Pulmonary artery endothelial cell (primary cell): Measurements from ENCODE around the gene NEGR1. TPM values are rescaled to one million over a fixed set of nuclear protein-coding genes. Genes with fewer than 3 reads are reported as not detected.
A peak's percentile ranks its signal among the peaks of the same experiment; 100 is the strongest.

Source experiments
- DNase-seq: peaks from one replicate; pipeline ENCODE4 v3.0.0-alpha.2; 2011; ENCODE audit warnings: low read depth, low spot score
- total RNA-seq: library from RNA; depleted of rRNA; stranded (reverse); fragments of >200 nt; gene quantifications from 2 replicates; pipeline ENCODE4 v1.2.3, GENCODE V29; 2014

The NEGR1 gene
- total RNA-seq, 1 donor from 2014 or later: 13.3 TPM

- no peak for DNase-seq
Observed at GRCh38 chr1:72119491-72119890, 162.8 kb downstream of the NEGR1 start.

DNA sequence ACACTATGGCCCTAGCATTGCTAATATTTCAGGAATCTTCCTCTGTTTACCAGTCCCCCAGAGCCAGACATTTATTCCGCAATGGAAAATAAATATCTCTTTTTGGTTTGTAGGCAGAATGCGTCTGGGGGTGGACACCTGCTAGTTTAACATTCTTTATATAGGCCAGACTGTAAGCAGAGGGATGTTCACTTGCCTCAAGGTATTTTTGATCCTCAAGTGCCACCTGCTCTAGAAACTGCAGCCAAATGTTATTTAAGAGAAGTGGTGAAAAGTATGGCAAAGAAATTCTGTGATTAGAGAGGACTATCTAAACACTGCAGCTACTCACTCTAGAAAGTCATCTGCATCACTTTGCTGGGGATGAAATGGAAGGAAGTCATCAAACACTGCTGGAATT is 164.7 kb downstream of the NEGR1 start:
- no peak for DNase-seq

- DNase-seq: no peak
Observed at GRCh38 chr1:72115290-72115689, 167.0 kb downstream of the NEGR1 start.

- peak; percentile 50 for DNase-seq
Observed at GRCh38 chr1:72111662-72112061, 170.7 kb downstream of the NEGR1 start.

- DNase-seq: no peak
Observed at GRCh38 chr1:72109916-72110315, 172.4 kb downstream of the NEGR1 start.

GRCh38 chr1:72105201-72105600 is 177.1 kb downstream of the NEGR1 start:
- DNase-seq: no peak

DNA sequence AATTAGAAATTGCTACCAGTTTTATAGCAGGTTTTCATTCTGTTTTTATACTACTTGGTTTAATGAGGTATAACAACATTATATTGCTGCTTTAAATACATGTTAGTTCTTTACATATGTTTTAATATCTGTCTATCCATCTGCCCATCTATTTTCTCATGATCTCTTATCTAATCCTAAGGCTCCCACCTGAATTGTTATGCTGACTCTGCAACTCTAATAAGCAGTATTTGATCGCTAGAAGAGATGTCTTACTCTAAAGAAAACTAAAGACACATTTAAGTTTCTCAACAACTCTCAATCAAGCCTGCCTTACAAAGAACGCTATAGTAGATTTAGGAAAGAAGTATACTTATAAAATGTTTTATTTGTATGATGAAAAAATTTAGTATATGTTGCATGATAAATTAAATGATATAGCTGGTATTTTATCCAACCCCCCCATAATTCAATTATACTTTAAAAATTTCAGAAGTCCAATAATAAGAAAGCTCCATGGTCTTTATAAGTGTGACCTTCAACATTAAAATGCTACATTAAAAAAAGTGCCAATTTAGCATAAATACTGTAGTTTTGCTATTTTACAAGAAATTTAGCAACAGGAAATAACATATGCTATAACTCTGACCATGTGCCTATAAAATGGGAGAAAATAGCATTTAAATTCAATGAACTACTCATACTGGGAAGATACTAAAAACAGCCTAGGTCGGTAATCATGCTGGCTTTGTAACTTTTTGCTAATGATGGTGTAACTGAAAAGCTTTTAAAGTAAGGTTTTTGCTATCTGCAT is 180.3 kb downstream of the NEGR1 start:
- DNase-seq: no peak

DNA sequence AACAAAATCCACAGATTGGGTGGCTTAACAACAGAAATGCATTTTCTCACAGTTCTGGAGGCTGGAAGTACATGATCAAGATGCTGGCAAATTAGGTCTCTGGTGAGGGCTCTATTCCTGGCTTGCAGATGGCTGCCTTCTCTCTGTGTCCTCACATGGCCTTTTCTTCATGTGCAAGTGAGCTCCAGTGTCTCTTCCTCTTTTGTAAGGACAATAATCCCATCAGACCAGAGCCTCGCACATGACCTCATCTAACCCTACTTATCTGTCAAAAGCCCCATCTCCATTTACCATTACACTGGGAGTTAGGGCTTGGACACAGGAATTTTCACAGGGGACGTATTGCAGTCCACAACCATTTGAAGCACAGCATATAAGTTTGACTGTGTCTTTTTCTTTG is 181.6 kb downstream of the NEGR1 start:
- no peak for DNase-seq

DNA sequence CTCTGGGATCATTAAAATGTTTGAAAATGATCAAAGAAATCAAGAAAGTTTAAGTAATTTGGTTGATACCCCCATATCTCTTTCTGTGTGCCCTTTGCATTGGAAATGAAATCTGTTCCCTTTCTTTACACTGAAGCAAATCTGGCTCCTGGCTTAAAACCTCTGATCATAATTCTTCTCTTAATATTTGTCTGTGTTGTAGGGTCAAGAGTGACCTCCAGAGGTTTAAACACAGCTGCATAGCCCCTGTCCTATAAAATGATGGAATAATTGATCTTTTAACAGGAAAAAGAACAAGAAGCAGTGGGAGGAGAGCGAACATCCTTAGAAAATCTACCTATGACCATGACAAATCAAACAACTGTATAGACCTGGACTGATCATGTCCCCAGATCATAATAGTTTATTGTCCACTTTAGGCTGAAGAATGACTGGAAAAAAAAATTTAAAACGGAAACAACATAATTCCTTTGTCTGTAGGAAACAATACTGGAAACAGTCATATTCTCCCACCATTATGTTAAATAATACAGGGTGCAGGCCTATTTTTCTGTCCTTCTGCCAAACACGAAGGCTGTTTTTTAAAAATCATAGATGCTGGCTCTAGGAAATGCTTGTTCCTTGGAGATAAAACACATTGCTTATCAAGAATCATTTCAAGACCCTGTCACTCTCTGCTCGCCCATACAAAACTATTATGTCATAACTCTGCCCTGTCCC is 184.3 kb downstream of the NEGR1 start:
- DNase-seq: peak; percentile 2

- no peak for DNase-seq
Observed at GRCh38 chr1:72094209-72094608, 188.1 kb downstream of the NEGR1 start.

DNA sequence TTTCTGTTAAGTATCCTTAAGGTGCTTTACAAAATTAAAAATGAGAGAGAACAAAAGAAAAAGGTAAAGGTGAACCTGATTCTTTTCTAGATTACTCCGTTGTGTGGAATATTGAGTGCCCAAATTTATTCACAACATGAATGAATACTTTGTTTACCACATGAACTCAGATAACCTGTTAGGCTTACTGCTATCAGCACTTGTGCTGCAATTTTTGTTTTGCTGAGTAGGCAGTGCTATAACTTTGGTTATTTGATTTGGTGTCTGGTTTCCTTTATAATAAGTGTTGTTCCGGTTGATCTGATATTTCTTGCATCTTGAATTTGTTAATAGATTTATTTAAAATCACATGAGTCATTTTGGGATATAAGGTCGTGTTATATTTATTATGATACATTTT is 195.9 kb downstream of the NEGR1 start:
- DNase-seq: no peak

DNA sequence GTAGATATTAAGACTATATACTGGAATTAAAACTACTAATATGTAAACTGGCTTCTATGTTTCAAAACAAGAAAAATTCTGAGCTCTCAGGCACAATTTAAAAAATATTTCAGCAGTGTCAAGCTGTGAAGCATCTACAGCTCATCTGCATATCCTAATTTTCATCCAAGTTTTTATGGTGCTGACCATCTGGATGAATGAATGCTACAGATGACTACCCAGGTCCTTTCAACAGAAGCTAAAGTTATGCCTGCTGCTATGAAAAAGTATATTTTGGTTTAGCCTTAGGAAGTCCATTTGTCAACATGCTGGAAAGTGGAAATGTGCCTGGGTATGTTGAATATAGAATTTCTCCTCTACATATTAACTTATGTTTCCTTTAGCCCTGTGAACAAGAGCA is 206.9 kb downstream of the NEGR1 start:
- no peak for DNase-seq

GRCh38 chr1:72066431-72066830 is 215.9 kb downstream of the NEGR1 start:
- no peak for DNase-seq

DNA sequence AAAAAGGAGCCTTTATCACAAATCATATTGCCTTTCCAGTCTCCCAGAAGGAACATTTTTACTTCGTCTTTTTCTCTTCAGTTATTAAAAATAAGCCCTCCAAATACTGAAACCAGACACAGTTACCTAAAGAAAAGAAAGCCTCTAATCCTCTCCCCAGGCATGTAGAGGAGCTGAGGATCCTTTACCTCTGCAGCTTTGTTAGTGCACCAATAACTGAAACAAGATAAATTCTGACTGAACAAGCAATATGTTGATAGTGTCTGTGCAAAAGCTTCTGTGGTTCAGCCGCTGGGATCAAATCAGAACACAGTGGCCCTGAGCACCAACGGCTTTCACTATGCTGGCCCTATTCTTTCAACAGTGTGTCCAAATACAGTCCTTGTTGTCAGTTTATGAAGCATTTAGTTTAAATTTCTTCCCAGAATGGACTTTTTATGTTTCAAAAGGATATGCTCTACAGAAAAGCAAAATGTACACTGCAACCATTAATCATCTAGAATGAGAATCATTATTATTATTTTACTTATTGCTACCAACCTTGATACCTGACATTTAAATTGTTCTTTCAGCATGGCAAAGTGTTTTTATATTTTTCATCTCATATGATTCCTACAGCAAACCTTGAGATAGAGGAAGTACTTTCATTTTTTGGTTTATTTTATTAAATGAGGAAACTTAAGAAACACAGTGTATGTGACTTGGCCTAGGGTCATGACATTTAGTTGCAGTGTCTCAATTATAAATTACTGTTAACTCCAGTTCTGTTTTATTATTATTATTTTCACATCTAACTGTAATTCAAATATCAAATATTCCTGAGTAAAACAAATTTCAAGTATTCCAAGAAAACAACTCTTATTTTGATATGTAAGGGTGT is 217.9 kb downstream of the NEGR1 start:
- no peak for DNase-seq

GRCh38 chr1:72063364-72064044 is 218.8 kb downstream of the NEGR1 start:
- no peak for DNase-seq

DNA sequence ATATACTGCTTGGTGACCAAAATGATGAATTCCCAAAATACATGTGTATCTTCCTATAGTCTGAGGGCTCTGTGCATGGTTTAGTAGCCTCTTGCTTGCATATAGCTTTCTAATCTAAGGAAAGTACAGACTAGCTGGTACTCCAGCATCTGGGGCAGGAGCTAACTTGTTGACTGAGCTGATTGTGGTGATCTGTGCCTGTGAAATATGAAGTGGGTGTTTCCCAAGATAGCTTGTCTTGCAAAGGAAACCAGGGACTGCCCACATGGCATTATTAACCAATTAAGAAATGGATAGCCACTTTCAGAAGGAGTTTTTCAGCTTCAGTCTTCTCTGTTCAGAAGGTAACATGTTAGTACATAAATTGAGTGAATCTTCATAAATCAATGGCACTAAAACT is 219.8 kb downstream of the NEGR1 start:
- no peak for DNase-seq

DNA sequence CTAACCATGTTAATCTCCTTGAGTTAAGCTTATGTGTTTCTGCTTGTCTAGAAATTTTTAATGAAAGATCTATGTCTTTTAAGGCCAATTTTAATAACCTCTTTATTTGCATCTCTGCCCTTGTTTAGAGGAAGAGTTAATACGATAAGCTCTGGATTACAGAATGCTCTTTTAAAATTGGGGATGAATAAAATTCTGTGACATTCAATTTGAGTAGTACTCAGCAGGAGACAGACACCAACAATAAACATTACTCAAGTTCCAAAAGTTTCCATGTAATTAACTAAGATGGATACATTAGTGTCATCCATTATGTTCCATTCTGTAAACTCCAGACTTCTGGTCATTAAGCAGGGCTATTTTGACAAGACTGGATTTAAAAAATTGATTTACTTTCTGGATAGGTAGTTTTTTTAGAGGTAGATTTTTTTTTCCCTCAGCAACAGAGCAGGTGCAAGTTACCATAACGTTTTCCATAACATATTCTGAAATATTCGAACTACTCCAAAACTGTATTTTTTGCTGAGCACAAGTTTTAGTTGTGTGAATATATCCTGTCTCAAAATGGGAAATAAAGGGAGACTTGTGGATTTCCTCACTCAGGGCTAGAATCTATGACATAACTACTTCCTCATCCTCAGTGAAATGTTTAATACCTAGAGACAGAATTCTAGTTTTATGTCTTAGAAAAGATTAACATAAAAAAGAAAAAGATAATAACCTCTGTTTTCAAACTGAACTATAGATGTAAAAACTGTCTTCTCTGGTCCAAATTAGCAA is 221.7 kb downstream of the NEGR1 start:
- no peak for DNase-seq

DNA sequence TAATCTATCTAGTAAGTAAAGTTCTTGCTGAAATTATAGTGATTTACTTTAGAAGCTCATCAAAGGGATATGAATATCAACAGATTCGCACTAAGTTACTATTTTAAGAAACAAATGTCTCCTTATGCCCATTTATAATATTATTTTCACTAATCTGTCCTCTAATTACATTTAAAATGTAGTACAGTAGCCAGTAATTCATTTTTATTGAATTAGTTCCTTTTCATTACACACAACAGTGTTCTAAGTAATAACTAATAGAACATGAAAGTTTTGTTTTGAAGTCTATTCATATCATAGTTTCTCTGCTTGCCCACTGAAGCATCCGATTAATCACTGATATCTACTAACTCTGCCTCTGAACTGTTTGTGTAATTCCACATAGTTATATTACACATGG is 225.8 kb downstream of the NEGR1 start:
- no peak for DNase-seq

DNA sequence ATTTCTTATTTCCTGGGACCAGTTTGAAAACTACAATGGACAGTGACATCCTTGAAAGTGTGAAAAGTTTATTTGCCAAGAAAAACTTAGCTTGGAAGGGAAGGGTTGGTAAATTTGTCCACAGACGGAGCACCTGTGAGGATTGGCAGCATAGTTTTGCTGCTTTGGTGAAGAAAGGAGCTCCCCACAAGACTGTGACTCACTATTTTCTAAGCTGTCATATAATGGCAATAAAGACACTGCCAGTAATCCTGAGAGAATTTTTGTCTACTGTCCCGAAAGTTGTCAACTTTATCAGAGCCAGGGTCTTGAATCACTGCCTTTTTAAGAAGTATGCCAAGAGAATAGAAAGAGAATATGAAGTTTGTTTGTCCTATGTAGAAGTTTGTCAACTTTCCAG is 230.8 kb downstream of the NEGR1 start:
- no peak for DNase-seq

GRCh38 chr1:72050551-72050950 is 231.8 kb downstream of the NEGR1 start:
- DNase-seq: peak; percentile 7
